Stimulated activated CD4-positive, alpha-beta T cell treated with anti-CD3 and anti-CD28 coated beads, Interleukin-4, amount 100 ng/mL, for 24 hours (primary cell): Measurements from ENCODE around the gene SMIM26.

Source experiments
- DNase-seq: peaks from one replicate; pipeline ENCODE4 v3.0.0-alpha.2; 2020

SMIM26 gene

GRCh38 chr20:18585134-18585533, 17.9 kb downstream of the SMIM26 start:
- no peak for DNase-seq

- DNase-seq = peak; percentile 88
Observed at GRCh38 chr20:18587665-18588573, 20.7 kb downstream of the SMIM26 start, which contains the start of gene DTD1. Gene DTD1 (plus strand): TSS chr20:18588054. CDS start chr20:18588073, 19 bp downstream.

- no peak for DNase-seq
Observed at GRCh38 chr20:18588574-18588933, 21.3 kb downstream of the SMIM26 start.

- DNase-seq = no peak
Observed at GRCh38 chr20:18589941-18590674, 22.9 kb downstream of the SMIM26 start.

GRCh38 chr20:18596270-18596669, 29.0 kb downstream of the SMIM26 start:
- no peak for DNase-seq

- DNase-seq = no peak
Observed at GRCh38 chr20:18609741-18610140, 42.5 kb downstream of the SMIM26 start.

- no peak for DNase-seq
Observed at GRCh38 chr20:18611492-18611891, 44.3 kb downstream of the SMIM26 start.

- DNase-seq = no peak
Observed at GRCh38 chr20:18613553-18613952, 46.3 kb downstream of the SMIM26 start.

GRCh38 chr20:18614244-18614643, 47.0 kb downstream of the SMIM26 start:
- no peak for DNase-seq

GRCh38 chr20:18615020-18615650, 47.9 kb downstream of the SMIM26 start:
- DNase-seq = no peak
